ENCODE results near the gene CIITA.
"Not testable (repeated sequence)": the region's sequence is repeated elsewhere in the genome, so short reads cannot be mapped to it uniquely, and the experiment has no call there.

The CIITA gene

GRCh38 chr16:10937068-10937859, 60.3 kb downstream of the CIITA start:
- DNase-seq (ENCODE audit: low spot score), result no peak

DNA sequence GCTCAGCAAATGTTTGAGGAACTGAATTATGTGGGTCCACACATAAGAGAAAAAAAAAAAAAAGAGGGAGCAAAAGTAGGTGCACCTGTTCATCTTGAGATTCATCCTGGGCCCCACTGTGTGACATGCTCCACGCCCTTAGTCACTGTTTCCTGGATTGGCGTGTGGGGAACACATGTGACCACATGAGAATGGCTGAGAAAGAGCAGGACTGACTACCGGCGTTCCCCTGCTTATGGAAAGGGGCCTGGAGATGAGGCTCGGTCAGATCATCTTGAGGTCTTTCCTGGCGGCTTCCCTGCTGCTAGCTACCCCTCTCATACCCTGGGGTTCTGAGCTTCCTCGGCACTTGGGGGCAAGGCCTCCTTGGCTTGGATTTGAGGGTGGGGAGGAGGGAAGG, 61.3 kb downstream of the CIITA start:
- DNase-seq (ENCODE audit: low spot score), result no peak

- DNase-seq (ENCODE audit: low spot score), result no peak
Observed at GRCh38 chr16:10938796-10939648, 62.0 kb downstream of the CIITA start.

DNA sequence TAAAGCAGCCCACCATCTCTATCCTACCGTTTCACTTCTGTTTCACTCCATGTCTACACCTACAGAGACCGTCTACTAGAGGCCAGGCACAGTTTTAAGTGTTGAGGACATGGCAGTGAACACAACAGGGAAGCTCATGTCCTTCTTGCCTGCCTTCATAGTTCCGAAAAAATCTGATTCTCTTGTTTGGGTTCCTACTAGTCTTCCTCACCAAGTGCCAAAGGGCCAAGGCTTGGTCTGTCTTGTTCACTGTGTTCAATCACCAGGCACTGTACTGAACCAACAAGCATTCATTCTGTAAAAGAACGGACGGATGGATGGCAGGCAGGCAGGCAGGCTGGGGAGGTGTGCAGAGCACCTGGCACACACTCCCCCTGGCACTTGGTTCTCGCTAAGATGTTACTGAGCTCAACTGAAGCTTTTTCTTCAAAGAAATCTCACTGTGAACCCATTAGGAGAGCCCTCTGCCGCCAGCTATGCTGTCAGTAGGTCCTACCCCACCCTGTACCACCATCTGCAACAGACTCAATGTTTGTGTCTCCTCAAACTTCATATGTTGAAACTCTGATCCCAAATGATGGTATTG, 62.7 kb downstream of the CIITA start:
- DNase-seq (ENCODE audit: low spot score), result no peak

DNA sequence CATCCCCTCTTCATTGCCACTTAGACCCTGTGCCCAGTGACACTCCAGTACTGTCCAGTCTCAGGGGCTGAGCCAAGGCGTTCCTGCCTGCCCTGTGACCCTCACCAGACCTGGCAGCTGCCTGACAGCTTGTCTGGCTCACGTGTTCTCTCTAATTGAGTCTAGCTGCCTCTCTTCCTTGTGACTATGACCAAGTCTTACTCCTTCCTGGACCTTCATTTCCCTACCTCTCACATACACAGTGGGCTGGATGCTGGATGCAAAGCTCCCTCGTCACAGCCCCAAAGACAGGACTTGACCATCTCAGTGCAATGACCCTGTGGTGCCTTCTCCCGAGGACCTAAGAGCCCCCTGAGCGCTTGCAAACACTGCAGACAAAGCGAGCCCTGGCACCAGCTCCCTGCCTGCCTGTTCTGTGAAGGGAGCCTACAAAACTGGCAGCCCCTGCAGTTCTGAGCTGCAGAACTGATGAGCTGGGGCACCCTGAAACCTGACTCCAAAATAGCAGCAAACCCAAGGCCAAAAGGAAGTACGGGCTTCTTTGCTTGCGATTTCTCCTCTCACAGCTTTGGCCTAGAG, 63.6 kb downstream of the CIITA start:
- DNase-seq (ENCODE audit: low spot score), result peak; percentile 52

DNA sequence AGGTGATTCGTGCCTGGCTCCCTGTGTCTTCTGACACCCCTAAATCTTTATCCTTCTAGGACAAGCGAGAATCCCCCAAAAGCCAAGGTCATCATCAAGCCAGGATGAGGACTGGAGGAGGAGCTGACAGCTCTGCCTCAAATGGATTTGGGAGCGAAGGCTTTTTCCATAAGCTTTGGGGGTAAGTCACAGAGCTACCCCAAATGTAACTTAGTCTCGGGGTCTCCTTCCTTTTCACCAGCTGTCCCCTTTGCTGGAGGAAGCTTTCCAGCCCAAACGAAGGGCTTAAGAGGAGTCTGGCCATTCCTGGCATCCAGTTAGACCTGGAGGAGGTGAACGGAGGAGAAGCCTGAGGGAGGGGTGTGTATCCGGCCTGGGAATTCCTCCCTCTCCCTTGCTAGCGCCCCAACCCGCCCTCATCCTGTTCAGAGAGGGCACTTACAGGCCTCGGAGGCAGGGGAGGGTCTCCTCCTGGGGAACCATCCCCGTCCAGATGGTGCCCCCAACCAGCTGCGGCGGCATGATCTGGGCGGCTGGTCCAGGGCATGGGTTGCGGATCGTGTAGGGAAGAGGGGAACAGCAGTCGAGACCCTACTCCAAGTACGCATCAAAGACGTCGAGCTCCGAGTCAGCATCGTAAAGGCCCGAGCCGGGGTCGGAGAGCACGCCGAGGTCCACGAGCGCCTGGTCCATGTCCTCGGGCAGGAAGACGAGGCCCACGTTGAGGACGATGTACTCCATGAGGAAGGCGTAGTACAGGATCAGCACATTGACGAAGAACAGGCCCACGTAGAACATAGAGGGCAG, 64.3 kb downstream of the CIITA start:
- peak; percentile 22 for DNase-seq (ENCODE audit: low spot score)

- DNase-seq (ENCODE audit: low spot score), result not testable (repeated sequence)
Observed at GRCh38 chr16:10941935-10942351, 64.9 kb downstream of the CIITA start.

- DNase-seq (ENCODE audit: low spot score), result peak; percentile 90
Observed at GRCh38 chr16:10942352-10943063, 65.5 kb downstream of the CIITA start, which contains the start of gene DEXI. Gene DEXI (minus strand): TSS chr16:10942468. CDS start chr16:10942005, 463 bp downstream.

GRCh38 chr16:10943064-10943353, 66.0 kb downstream of the CIITA start:
- no peak for DNase-seq (ENCODE audit: low spot score)

DNA sequence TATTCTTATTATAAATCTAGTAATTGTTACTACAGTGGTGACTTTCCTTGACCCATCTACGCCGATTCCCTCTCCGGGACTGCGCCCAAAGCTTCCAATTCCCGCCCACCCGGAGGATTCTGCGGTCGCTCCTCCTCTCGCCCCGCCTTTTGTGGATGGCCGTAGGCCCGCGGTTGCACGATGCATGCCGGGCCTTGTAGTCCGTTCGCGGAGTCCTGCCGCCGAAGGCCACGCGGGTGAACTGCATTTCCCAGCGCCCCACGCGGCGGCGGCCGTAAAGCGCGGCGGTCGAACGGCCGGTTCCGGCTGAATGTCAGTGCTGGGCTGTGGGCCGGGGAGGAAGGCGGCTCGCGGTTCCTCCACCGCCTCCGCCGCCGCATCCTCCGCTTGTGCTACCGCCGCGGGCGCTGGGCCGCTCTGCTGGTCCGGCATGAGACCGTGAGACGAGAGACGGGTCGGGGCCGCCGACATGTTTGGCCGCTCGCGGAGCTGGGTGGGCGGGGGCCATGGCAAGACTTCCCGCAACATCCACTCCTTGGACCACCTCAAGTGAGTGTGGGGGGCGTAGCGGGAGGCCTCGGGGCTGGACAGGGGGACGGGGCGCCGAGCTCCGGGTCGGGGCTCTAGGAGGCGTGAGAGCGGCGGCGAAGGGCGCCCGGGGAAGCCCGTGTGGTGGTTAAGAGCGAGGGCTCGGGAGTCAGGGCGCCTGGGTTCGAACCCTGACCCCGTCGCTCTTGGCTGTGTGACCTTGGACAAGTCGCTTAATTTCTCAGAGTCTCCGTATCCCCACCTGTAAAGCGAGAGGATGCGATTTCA, 67.5 kb downstream of the CIITA start, which contains the start of gene CLEC16A:
Gene CLEC16A, plus strand, starts transcription at position 316 of the 816 bp plus-strand sequence. Its CDS starts 154 bp downstream, at position 470.
- DNase-seq (ENCODE audit: low spot score), result peak; percentile 94

- DNase-seq (ENCODE audit: low spot score), result no peak
Observed at GRCh38 chr16:10945065-10945787, 68.2 kb downstream of the CIITA start.

DNA sequence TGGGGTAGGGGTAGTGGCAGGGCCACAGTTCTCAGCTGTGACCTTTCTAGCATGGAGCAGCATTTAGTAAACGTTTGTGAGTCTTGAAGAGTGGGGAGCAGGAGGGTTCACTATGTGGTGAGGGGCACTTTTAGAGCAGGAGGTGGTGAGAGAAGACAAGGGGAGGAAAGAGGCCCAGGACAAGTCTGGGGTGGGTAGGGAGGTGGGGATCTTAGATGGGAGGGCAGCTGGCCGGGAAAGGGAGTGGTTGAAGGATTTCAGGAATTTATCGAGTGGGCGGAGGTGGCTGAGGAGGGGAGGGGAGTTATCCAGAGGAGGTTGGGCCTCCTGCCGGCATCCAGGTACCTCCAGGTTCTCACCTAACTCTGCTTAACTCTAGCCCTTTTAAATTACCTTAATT, 69.3 kb downstream of the CIITA start:
- DNase-seq (ENCODE audit: low spot score), result no peak

GRCh38 chr16:10947211-10947787, 70.3 kb downstream of the CIITA start:
- no peak for DNase-seq (ENCODE audit: low spot score)

- no peak for DNase-seq (ENCODE audit: low spot score)
Observed at GRCh38 chr16:10949424-10949970, 72.5 kb downstream of the CIITA start.

DNA sequence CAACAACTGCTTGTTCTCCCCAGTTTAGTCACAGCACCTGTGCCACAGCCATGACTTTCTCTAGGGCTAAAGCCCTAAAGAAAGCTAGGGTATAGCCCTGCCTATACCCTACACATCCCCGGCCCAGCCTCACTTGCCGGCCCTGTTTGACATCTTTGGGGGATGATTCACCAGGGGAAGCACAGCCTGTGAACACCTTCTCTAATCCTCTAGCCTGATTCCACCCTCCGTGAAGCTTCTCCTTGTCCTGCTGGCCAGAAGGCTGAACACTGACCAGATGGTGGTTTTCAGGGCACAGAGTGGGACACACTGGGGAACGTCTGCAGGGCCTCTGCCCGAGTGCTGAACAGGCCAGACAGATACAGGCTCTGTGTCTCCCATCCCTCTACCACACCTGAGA, 73.4 kb downstream of the CIITA start:
- DNase-seq (ENCODE audit: low spot score), result no peak

DNA sequence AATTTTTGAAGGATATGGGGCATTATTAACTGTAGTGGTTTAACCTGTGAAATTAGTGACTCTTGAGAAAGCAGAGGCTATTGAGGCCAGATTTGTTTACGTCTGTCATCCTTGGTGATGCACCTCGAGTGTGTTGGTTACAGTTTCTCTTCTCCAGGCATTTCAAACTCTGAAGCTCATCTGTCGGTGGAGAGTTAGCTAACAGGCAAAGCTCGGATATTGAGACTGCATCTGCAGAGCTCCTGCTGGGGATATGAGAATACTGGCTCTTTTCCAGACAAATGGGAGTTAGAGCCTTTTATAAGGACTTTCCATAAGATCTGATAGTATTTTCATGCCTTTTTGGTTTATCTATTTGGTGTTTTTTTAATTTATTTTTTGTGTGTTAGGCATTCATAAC, 74.0 kb downstream of the CIITA start:
- DNase-seq (ENCODE audit: low spot score), result no peak

DNA sequence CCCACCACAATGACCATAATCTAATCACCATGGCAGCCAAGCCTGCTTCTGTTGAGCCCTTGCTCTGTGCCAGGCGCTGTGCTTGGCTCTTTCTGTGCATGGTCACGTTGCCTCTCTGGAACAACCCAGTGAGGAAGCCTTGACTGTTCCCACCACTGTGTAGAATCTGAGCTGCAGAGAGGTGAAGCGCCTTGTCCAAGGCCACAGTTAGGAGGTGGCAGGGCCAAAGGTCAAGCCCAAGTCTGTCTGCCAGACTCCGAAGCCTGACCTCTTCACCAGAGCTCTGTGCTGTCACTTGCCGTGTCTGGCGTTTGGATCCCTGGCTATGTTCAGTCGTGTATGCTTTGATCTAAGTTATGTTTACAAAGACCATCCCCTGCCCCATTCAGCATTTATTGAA, 77.9 kb downstream of the CIITA start:
- DNase-seq (ENCODE audit: low spot score), result no peak

- peak; percentile 18 for DNase-seq (ENCODE audit: low spot score)
Observed at GRCh38 chr16:10957771-10958482, 80.9 kb downstream of the CIITA start.
